Esophagus squamous epithelium (tissue), 5 donors: ENCODE measurements around the gene PLXDC2. TPM values are rescaled to one million over a fixed set of nuclear protein-coding genes. Genes with fewer than 3 reads are reported as not detected.
A peak's percentile ranks its signal among the peaks of the same experiment; 100 is the strongest.

Source experiments
- DNase-seq: peaks from one replicate; lab custom pipeline; 2025; lab: John Stamatoyannopoulos, UW
- H3K27ac ChIP-seq, 4 donors: fragments of 200-600 bp; sonication (generic); one replicate each; pipeline ENCODE4 v1.5.1; 2016 to 2019; ENCODE audit warnings: mild to moderate bottlenecking in 1 of 4
- H3K27me3 ChIP-seq, 4 donors: fragments of 200-600 bp; sonication (generic); 1 replicate in 3 of 4; 2 replicates in 1 of 4; pipeline versions ENCODE4 v1.5.1 to v1.6.0; 2017 to 2021; ENCODE audit warnings: antibody characterized with exemption in 1 of 4
- H3K36me3 ChIP-seq, 3 donors: fragments of 200-600 bp; sonication (generic); one replicate each; pipeline ENCODE4 v1.5.1; 2016 to 2019
- H3K4me1 ChIP-seq, 3 donors: fragments of 200-600 bp; sonication (generic); one replicate each; pipeline ENCODE4 v1.5.1; 2017 to 2019
- H3K4me3 ChIP-seq, 4 donors: fragments of 200-600 bp; sonication (generic); 1 replicate in 3 of 4; 2 replicates in 1 of 4; pipeline ENCODE4 v1.5.1; 2016 to 2019; ENCODE audit warnings: mild to moderate bottlenecking in 2 of 4, moderate library complexity in 1 of 4
- H3K9me3 ChIP-seq, 3 donors: fragments of 200-600 bp; sonication (generic); one replicate each; pipeline ENCODE4 v1.5.1; 2016 to 2019
- POLR2A ChIP-seq, 4 donors: fragments of 450-650 bp; IDR thresholded peaks; one replicate each; pipeline ENCODE4 v1.6.1; 2017; ENCODE audit warnings: antibody characterized with exemption in 4 of 4, mild to moderate bottlenecking in 4 of 4, moderate library complexity in 3 of 4
- WGBS, 2 donors: methylation state at CpG; one replicate each; pipeline ENCODE4 v1.1.5; 2018; 5-methylcytosine and 5-hydroxymethylcytosine counted together
- intact Hi-C: fragments of 100-400 bp; cut with DNase I; formaldehyde crosslinking; loops from one replicate; pipeline ENCODE4 v1.15.0; 2022
- total RNA-seq, 4 donors: library from RNA; depleted of rRNA; stranded (reverse); fragments of >200 nt; gene quantifications; one replicate each; pipeline ENCODE4 v1.1.0, GENCODE V29; 2016
- TF ChIP-seq, protein P1 (sequence below), 6 experiments: fragments of 450-650 bp in 4 of 6; fragments of 200-600 bp in 2 of 6; sonication (generic) in 2 of 6; IDR thresholded peaks; one replicate each; pipeline ENCODE4 v1.5.1; 2016 to 2019; ENCODE audit warnings: antibody characterized with exemption in 6 of 6, mild to moderate bottlenecking in 4 of 6, moderate library complexity in 4 of 6
- donor health status: DM: yes; HTN: yes; CAD: no.

PLXDC2 gene
- total RNA-seq, 4 donors from 2014 or later, result 22.4 to 50.4 (median 36.9) TPM

DNA sequence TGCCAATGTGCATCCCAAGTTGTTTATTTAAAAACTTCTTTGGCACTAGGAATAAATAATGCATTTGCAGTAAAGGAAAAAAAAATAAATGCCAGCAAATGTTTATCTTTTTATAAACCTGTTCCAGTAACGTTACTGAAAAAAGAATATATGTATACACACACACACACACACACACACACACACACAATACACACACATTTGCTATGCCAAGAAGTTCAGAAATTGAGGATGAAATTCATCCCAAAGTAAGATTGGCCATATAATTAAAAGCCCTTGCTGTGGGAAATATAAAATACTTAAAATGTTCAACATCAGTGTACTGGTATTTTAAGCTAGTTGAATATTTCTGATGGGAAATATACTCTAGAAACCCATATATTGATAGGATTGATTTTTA lies 2.6 kb downstream of the PLXDC2 start:
- intact Hi-C loops, result no loop called here
- Histone ChIP-seq H3K4me1 (peaks cover 0 to 39% (median 5%) of the 10 kb centered on the region in 3 donors), H3K27ac (peak overlapping the region in 3 of 4 donors; percentile 52 to 96 (median 92)), H3K36me3 (peaks cover 0 to 13% (median 0%) of the 10 kb centered on the region in 3 donors), H3K4me3 (peak overlapping the region in 3 of 4 donors; percentile 66 to 91 (median 75)), H3K9me3 (no peaks in the 10 kb centered on the region), H3K27me3 (peaks cover 0 to 17% (median 0%) of the 10 kb centered on the region in 4 donors)
- 0 to 17% methylated on average over 1 of the region's 1 CpG for WGBS, 2 donors
- TF ChIP-seq, protein P1, sequence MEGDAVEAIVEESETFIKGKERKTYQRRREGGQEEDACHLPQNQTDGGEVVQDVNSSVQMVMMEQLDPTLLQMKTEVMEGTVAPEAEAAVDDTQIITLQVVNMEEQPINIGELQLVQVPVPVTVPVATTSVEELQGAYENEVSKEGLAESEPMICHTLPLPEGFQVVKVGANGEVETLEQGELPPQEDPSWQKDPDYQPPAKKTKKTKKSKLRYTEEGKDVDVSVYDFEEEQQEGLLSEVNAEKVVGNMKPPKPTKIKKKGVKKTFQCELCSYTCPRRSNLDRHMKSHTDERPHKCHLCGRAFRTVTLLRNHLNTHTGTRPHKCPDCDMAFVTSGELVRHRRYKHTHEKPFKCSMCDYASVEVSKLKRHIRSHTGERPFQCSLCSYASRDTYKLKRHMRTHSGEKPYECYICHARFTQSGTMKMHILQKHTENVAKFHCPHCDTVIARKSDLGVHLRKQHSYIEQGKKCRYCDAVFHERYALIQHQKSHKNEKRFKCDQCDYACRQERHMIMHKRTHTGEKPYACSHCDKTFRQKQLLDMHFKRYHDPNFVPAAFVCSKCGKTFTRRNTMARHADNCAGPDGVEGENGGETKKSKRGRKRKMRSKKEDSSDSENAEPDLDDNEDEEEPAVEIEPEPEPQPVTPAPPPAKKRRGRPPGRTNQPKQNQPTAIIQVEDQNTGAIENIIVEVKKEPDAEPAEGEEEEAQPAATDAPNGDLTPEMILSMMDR (IDR thresholded peaks at IDR 0.05), result no peak
- no peak for DNase-seq

DNA sequence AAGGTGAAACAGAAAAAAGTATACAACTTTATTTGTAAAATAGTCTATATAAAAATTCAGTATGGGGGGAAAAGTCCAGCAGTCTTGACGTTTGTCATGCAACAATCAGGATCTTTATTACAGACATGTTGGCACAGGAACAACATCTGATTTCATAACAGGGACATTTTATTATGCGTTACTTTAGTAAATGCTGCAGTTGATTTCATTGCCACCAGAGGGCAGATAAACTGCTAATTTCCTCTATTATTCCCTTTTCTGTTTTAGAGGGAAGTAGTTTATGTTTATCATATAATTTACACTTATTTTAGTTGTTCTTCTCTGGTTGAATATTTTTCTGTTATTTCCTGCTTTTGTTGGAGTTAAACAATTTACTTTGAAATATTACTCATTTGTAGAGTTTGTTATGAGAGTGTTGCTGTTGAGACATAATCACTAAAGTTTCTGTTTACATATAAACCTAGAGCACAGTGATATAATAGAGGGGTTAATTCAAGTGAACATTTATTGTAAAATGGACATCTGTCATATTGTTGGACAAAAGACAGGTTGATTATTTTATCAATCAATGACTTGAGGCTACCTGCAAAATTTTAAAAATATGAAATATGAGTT lies 3.3 kb downstream of the PLXDC2 start:
- peaks cover 0 to 13% (median 0%) of the 10 kb centered on the region in 3 donors for H3K36me3 ChIP-seq
- peak overlapping the region in 3 of 4 donors; percentile 66 to 91 (median 75) for H3K4me3 ChIP-seq
- DNase-seq, result no peak
- 0% methylated on average over 2 of the region's 2 CpGs for WGBS, 2 donors
- peaks cover 0 to 17% (median 0%) of the 10 kb centered on the region in 4 donors for H3K27me3 ChIP-seq
- TF ChIP-seq, protein P1 (IDR thresholded peaks at IDR 0.05), result peak; percentile 44 to 92 (median 80)
- no peak for TF ChIP-seq POLR2A (IDR thresholded peaks at IDR 0.05)
- peak overlapping the region in 2 of 4 donors; percentile 92 to 96 for H3K27ac ChIP-seq
- intact Hi-C loops, result no loop called here
- H3K9me3 ChIP-seq, result no peaks in the 10 kb centered on the region
- H3K4me1 ChIP-seq, result peaks cover 0 to 38% (median 5%) of the 10 kb centered on the region in 3 donors

DNA sequence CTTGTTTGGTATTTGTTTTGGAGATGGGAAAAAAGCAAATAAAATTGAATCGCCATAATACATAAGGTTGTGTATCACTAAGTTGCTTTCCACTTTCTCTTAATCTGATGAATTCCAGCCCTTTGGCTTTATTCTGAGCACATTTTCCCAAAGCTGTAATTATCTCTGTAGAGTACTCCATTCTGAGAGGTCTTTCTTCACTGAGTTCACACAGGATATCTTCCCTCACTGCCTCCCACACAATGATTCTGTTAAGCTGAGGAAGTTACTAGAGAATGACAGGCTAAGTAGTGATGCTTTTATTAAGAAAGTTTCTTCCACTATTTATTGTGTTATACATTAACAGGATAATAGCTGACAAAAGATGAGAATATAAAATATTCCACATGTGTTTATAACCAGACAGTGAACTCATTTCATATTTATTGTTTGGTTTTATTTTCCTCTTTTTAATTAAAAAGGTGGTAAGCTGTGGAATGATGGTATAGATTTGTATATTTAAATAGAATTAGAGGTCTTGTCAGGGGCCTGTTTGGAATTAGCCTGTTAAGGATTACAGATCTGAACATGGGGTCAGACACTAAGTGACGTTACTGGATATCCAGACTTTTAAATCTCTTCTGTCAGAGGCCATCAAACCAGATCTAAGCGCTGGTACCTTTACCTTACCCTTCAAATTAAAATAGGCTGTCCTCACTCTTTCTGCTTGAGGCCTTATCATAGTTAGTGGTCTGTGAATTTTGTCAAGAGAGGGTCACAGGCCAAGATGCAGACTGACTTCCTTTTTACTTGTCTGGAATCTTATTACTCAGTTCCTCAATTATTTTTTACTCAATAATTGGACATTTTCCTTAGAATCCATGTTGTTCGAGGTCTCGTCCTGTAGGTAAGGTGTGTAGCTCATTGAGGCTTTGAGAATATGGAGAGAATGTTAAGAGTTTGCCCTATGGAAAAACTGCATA lies 8.4 kb downstream of the PLXDC2 start:
- Histone ChIP-seq H3K4me1 (peaks cover 0 to 51% (median 6%) of the 10 kb centered on the region in 3 donors), H3K9me3 (no peaks in the 10 kb centered on the region), H3K27ac (peak overlapping the region in 2 of 4 donors; percentile 17 to 19), H3K27me3 (no peaks in the 10 kb centered on the region), H3K4me3 (no peak overlapping the region), H3K36me3 (peaks cover 0 to 13% (median 0%) of the 10 kb centered on the region in 3 donors)
- no peak for DNase-seq
- WGBS, 2 donors, result 73 to 84% methylated on average over 5 of the region's 5 CpGs
- no peak for TF ChIP-seq POLR2A (IDR thresholded peaks at IDR 0.05)
- TF ChIP-seq, protein P1 (IDR thresholded peaks at IDR 0.05), result no peak
- intact Hi-C loops, result no loop called here

DNA sequence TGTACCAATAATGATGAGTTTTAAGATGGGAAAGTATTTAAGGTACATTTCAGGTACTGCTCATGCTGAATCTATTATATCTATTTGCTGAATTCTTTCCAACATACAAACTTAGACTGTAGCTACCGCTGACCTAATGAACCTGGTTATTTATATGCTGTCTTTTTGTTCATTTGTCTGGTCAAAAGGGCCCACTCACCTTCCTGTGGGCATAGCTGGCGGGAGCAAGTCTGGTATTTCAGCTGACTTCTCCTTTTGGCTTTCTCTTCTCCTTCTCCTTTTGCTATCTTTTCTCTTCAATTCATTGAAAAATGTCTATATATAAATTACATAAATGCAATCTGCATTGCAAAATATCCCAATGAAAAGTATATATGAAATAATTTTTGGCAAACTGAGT lies 9.5 kb downstream of the PLXDC2 start:
- H3K4me1 ChIP-seq, result peaks cover 0 to 42% (median 6%) of the 10 kb centered on the region in 3 donors
- no peaks in the 10 kb centered on the region for H3K9me3 ChIP-seq
- H3K27ac ChIP-seq, result peak overlapping the region in 2 of 4 donors; percentile 19 to 21
- DNase-seq, result no peak
- TF ChIP-seq, protein P1 (IDR thresholded peaks at IDR 0.05), result no peak
- no peak for TF ChIP-seq POLR2A (IDR thresholded peaks at IDR 0.05)
- H3K36me3 ChIP-seq, result peaks cover 0 to 12% (median 0%) of the 10 kb centered on the region in 3 donors
- no peak overlapping the region for H3K4me3 ChIP-seq
- WGBS, 2 donors, result 76 to 78% methylated on average over 2 of the region's 2 CpGs
- intact Hi-C loops, result no loop called here
- H3K27me3 ChIP-seq, result no peaks in the 10 kb centered on the region
